SH-SY5Y (cell line): ENCODE results near the gene CMBL.

Experiments used
- GATA2 ChIP-seq: IDR thresholded peaks from 2 replicates; pipeline ENCODE4 v1.6.1; 2011; ENCODE audit warnings: mild to moderate bottlenecking, low read depth, low read length
- GATA3 ChIP-seq: IDR thresholded peaks from 2 replicates; pipeline ENCODE4 v1.6.1; 2011; ENCODE audit warnings: low read depth, mild to moderate bottlenecking, low read length, moderate library complexity

Gene CMBL

GRCh38 chr5:10338686-10339057 is 31.0 kb upstream of the CMBL start:
- TF ChIP-seq GATA3 (no peak), GATA2 (no peak)

GRCh38 chr5:10337986-10338385 is 30.3 kb upstream of the CMBL start:
- TF ChIP-seq GATA3 = no peak
- TF ChIP-seq GATA2 = no peak

DNA sequence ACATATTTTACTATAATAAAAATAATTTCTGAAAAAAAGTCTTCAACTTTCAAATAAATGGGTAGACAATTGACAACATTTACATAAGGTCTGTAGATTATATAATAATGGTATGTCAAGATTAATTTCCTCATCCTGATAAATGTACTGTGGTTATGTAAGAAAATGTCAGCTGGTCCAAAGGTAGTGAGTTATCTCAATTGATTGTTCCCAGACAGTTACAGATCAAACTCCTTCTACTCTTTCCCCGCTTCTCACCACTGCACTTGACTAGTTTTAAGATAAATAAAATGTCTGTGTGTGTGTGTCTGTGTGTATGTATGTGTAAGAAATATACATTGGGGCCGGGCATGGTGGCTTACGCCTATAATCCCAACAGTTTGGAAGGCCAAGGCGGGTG is 29.4 kb upstream of the CMBL start:
- no peak for TF ChIP-seq GATA2
- no peak for TF ChIP-seq GATA3

- TF ChIP-seq GATA3 = no peak
- no peak for TF ChIP-seq GATA2
Observed at GRCh38 chr5:10335711-10336470, 28.2 kb upstream of the CMBL start.

DNA sequence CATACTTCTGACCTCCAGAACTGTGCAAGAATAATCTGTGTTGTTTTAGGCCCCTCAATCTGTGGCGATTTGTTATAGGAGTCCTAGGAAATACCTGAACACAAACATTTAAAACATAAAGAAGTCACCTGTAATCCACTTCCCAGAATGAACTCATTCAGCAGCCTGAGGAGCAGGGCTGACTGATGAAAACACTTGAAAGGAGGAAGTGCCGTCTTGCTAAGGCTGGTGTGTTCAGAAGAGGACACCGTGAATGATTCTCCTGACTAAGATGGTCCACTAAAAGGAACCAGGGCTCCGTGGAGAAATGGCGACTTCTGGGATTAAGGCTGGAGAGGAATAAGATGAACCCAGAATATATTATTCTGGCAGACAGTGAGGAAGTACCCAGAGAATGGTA is 27.1 kb upstream of the CMBL start:
- no peak for TF ChIP-seq GATA2

DNA sequence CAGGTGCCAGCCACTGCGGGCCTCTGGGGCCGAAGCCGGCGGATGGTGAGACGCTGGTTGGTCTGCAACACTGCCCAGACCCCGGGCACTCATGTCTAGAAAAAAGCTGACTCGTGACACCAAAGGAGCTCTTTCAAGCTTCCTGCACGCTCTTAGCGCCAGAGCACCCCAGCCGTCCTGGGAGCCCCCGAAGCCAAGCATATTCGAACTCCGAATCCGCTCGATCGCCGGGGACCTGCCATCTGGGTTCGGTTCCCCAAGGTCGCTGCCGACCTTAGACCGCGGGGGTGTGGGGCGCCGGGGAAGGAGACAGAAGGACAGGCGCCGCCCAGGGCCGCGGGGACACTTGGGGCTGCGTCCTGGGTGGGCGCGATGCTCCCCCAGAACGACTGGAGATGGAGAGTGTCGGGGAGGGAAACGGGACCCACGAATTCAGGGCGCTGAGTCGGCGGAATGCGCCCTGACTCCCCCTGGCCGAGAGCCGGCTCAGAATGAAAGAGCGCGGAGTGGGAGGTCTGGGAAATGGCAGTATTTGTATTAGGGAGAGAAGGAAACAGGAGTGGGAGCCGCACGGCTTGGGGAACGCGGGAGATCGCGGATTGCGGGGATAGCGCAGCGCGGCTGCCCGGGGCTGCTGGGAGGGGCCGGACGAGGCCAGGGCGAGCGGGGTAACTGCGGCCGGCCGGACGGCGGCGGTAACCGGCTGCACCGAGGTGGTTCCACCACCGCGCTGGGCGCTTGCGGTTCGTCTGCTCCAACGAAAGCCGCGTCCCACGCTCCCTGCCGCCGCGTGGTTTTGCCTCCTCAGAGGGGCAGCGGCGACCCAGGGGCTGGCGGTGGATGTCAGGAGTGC is 25.7 kb upstream of the CMBL start:
- TF ChIP-seq GATA2 (no peak), GATA3 (no peak)

DNA sequence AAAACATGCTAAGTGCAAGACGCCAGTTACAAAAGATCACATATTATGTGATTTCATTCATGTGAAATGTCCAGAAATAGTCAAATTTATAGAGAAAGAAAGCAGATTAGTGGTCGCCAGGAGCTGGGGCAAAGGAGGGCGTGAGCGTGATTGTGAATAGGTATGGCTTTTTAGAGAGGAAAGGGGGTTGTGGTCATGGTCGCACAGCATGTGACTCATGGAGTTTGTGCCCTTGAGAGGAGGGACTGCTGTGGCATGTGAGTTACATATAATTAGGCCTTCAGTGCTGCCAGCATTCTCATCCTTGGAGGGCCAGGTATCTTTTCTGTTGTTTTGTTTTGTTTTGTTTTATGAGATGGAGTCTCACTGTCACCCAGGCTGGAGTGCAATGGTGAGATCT is 24.6 kb upstream of the CMBL start:
- TF ChIP-seq GATA3 = no peak
- no peak for TF ChIP-seq GATA2

GRCh38 chr5:10331341-10331796 is 23.7 kb upstream of the CMBL start:
- TF ChIP-seq GATA2 (no peak), GATA3 (no peak)

GRCh38 chr5:10330511-10331230 is 23.0 kb upstream of the CMBL start:
- TF ChIP-seq GATA3 (no peak), GATA2 (no peak)

- TF ChIP-seq GATA3 (no peak), GATA2 (no peak)
Observed at GRCh38 chr5:10329820-10330481, 22.2 kb upstream of the CMBL start.

DNA sequence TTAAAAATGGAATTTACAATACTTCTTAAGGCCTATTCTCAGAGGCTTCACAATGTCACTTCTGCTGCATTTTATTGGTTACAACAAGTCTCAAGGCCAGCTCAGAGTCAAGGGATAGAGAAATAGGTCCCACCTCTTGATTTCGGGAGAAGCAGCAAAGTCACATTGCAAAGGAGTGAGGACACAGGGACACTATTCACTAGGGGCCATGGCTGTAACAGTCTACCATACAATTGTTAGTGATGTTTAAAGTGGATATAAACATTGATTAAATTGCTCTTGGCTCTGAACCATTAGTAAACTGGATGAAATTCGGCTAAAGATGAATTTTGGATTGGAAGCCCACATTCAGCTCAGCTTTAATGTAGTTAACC is 21.7 kb upstream of the CMBL start:
- TF ChIP-seq GATA3 = no peak
- no peak for TF ChIP-seq GATA2

GRCh38 chr5:10328323-10328722 is 20.6 kb upstream of the CMBL start:
- TF ChIP-seq GATA2 (no peak), GATA3 (no peak)

GRCh38 chr5:10324518-10325370 is 17.0 kb upstream of the CMBL start:
- TF ChIP-seq GATA2 (no peak), GATA3 (no peak)
